Loucy (cell line): ENCODE measurements around the gene C4BPB.

Source experiments
- EZH2phosphoT487 ChIP-seq: fragments of 200-600 bp; IDR thresholded peaks from 2 replicates; pipeline ENCODE4 v1.6.1; 2018; ENCODE audit warnings: antibody characterized with exemption, mild to moderate bottlenecking, moderate library complexity, borderline replicate concordance
- TF ChIP-seq, protein P1 (sequence below): fragments of 200-600 bp; sonication (generic); conservative IDR thresholded peaks from 2 replicates; pipeline ENCODE4 v1.5.1; 2014; ENCODE audit warnings: mild to moderate bottlenecking, antibody characterized with exemption, low read length

DNA sequence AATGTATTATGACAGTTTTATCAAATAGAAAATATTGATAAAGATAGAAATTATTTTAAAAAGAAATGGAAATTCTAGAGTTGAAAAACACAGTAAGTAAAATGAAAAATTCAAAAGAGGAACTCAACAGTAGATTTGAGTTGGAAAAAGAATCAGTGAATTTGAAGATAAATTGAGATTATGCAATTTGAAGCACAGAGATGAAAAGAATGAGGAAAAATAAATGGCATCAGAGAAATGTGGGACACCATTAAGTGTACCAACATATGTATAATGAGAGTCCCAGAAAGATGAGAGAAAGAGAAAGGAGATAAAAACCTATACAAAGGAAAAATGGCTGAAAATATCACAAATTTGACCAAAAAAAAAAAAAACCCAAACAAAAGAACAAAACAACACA is 40.4 kb downstream of the C4BPB start:
- TF ChIP-seq, protein P1, sequence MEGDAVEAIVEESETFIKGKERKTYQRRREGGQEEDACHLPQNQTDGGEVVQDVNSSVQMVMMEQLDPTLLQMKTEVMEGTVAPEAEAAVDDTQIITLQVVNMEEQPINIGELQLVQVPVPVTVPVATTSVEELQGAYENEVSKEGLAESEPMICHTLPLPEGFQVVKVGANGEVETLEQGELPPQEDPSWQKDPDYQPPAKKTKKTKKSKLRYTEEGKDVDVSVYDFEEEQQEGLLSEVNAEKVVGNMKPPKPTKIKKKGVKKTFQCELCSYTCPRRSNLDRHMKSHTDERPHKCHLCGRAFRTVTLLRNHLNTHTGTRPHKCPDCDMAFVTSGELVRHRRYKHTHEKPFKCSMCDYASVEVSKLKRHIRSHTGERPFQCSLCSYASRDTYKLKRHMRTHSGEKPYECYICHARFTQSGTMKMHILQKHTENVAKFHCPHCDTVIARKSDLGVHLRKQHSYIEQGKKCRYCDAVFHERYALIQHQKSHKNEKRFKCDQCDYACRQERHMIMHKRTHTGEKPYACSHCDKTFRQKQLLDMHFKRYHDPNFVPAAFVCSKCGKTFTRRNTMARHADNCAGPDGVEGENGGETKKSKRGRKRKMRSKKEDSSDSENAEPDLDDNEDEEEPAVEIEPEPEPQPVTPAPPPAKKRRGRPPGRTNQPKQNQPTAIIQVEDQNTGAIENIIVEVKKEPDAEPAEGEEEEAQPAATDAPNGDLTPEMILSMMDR = no peak
- TF ChIP-seq EZH2phosphoT487 = no peak
